GM12892 (cell line): ENCODE measurements around the gene DTWD2.

Experiments
- POLR2A ChIP-seq: IDR thresholded peaks from 2 replicates; pipeline ENCODE4 v1.6.1; 2011; ENCODE audit warnings: low read depth, low read length, control low read depth
- POLR2AphosphoS5 ChIP-seq: IDR thresholded peaks from 2 replicates; pipeline ENCODE4 v1.6.1; 2011; ENCODE audit warnings: low read depth, low read length, control low read depth

GRCh38 chr5:118788351-118788750 is 200.0 kb downstream of the DTWD2 start:
- TF ChIP-seq POLR2AphosphoS5 (no peak), POLR2A (no peak)
